Measurements from ENCODE around the gene SMYD3.
"Not testable (repeated sequence)": the region's sequence is repeated elsewhere in the genome, so short reads cannot be mapped to it uniquely, and the experiment has no call there.

- not testable (repeated sequence) for TF ChIP-seq CTCF (conservative IDR thresholded peaks at IDR 0.05); ZFX (IDR thresholded peaks at IDR 0.05)
Measured at GRCh38 chr1:245774931-245775330, 732.1 kb downstream of the SMYD3 start.

All from C4-2B (cell line).